Measurements from ENCODE around the gene GPD1L.

GPD1L gene

GRCh38 chr3:32089476-32089875 is 16.9 kb upstream of the GPD1L start:
- POLR2A ChIA-PET, result no interaction called here
- TF ChIP-seq CTCF (IDR thresholded peaks at IDR 0.05; ENCODE audit: control extremely low read depth, extremely low read depth, low read depth, missing control alignments), result no peak
- CTCF ChIA-PET, result no interaction called here
- no peak for DNase-seq (ENCODE audit: extremely low spot score)

- no peak for TF ChIP-seq CTCF (IDR thresholded peaks at IDR 0.05; ENCODE audit: control extremely low read depth, extremely low read depth, low read depth, missing control alignments)
- CTCF ChIA-PET, result no interaction called here
- no peak for DNase-seq (ENCODE audit: extremely low spot score)
- POLR2A ChIA-PET, result no interaction called here
Observed at GRCh38 chr3:32093204-32093603, 13.2 kb upstream of the GPD1L start.

- TF ChIP-seq CTCF (IDR thresholded peaks at IDR 0.05; ENCODE audit: control extremely low read depth, extremely low read depth, low read depth, missing control alignments), result no peak
- POLR2A ChIA-PET, result no interaction called here
- no peak for DNase-seq (ENCODE audit: extremely low spot score)
- CTCF ChIA-PET, result no interaction called here
Observed at GRCh38 chr3:32095431-32095830, 11.0 kb upstream of the GPD1L start.

GRCh38 chr3:32097768-32098167 is 8.7 kb upstream of the GPD1L start:
- TF ChIP-seq CTCF (IDR thresholded peaks at IDR 0.05; ENCODE audit: control extremely low read depth, extremely low read depth, low read depth, missing control alignments), result no peak
- ChIA-PET POLR2A (no interaction called here), CTCF (no interaction called here)
- DNase-seq (ENCODE audit: extremely low spot score), result no peak

- ChIA-PET POLR2A (no interaction called here), CTCF (no interaction called here)
- DNase-seq (ENCODE audit: extremely low spot score), result no peak
- no peak for TF ChIP-seq CTCF (IDR thresholded peaks at IDR 0.05; ENCODE audit: control extremely low read depth, extremely low read depth, low read depth, missing control alignments)
Observed at GRCh38 chr3:32098528-32098927, 7.9 kb upstream of the GPD1L start.

GRCh38 chr3:32100465-32100864 is 6.0 kb upstream of the GPD1L start:
- no peak for DNase-seq (ENCODE audit: extremely low spot score)
- TF ChIP-seq CTCF (IDR thresholded peaks at IDR 0.05; ENCODE audit: control extremely low read depth, extremely low read depth, low read depth, missing control alignments), result no peak
- ChIA-PET CTCF (no interaction called here), POLR2A (no interaction called here)

- ChIA-PET CTCF (no interaction called here), POLR2A (no interaction called here)
- no peak for TF ChIP-seq CTCF (IDR thresholded peaks at IDR 0.05; ENCODE audit: control extremely low read depth, extremely low read depth, low read depth, missing control alignments)
- no peak for DNase-seq (ENCODE audit: extremely low spot score)
Observed at GRCh38 chr3:32102289-32102688, 4.1 kb upstream of the GPD1L start.

Data from GM10248 (cell line).